Panc1 (cell line): Measurements from ENCODE around the gene PLEKHG4B. TPM values are rescaled to one million over a fixed set of nuclear protein-coding genes. Genes with fewer than 3 reads are reported as not detected.

Experiments
- ATAC-seq: fragments of 200-7000 bp; cut with Tn5 transposase; 2 replicates; pipeline ENCODE4 v1.9.1; 2020; ENCODE audit warnings: mild to moderate bottlenecking, moderate library complexity
- BruUV-seq: library from RNA; stranded (reverse); fragments of 400-500 nt; replicated peaks from 2 replicates; lab custom pipeline; 2021; lab: Mats Ljungman, UMichigan
- CTCF ChIA-PET: fragments of 300-600 bp; sonication (Branson Sonifier 250); formaldehyde crosslinking; loops from one replicate; lab custom pipeline; 2022; ENCODE audit warnings: antibody characterized with exemption; lab: Charles Lee
- POLR2A ChIA-PET: fragments of 300-600 bp; sonication (Branson Sonifier 250); formaldehyde crosslinking; loops from one replicate; lab custom pipeline; 2022; ENCODE audit warnings: antibody characterized with exemption; lab: Charles Lee
- DNase-seq: peaks from one replicate; pipeline ENCODE4 v3.0.0-alpha.2; 2010; ENCODE audit warnings: low read depth, low spot score
- H3K27ac ChIP-seq: 2 replicates; pipeline ENCODE4 v1.5.1; 2011; ENCODE audit warnings: mild to moderate bottlenecking, low read length, inconsistent platforms
- H3K27me3 ChIP-seq: fragments of 200-500 bp; sonication (Bioruptor generic); 2 replicates; pipeline ENCODE4 v1.6.0; 2014; ENCODE audit warnings: low read length, inconsistent platforms; ENCODE audit not compliant: control insufficient read depth, insufficient read depth
- H3K36me3 ChIP-seq: fragments of 200-500 bp; sonication (Bioruptor generic); 2 replicates; pipeline ENCODE4 v1.5.1; 2014; ENCODE audit warnings: inconsistent platforms, mild to moderate bottlenecking, low read length, moderate library complexity; ENCODE audit not compliant: control insufficient read depth, insufficient read depth
- H3K4me1 ChIP-seq: 2 replicates; pipeline ENCODE4 v1.5.1; 2011; ENCODE audit warnings: inconsistent platforms, mild to moderate bottlenecking, low read length, moderate library complexity; ENCODE audit not compliant: control insufficient read depth, insufficient read depth
- H3K4me3 ChIP-seq, 2 experiments: 2 replicates each; pipeline ENCODE4 v1.5.1; 2011 to 2012; ENCODE audit warnings: low read depth in 2 of 2, low read length in 2 of 2, mild to moderate bottlenecking in 2 of 2, inconsistent platforms in 1 of 2, moderate library complexity in 1 of 2
- H3K9me3 ChIP-seq: fragments of 200-500 bp; sonication (Bioruptor generic); 2 replicates; pipeline ENCODE4 v1.5.1; 2014; ENCODE audit warnings: low read depth, mild to moderate bottlenecking, inconsistent platforms, low read length, moderate library complexity; ENCODE audit not compliant: control insufficient read depth, insufficient read depth
- POLR2AphosphoS5 ChIP-seq: IDR thresholded peaks from 2 replicates; pipeline ENCODE4 v1.6.1; 2012; ENCODE audit warnings: mild to moderate bottlenecking, low read depth, low read length, moderate library complexity
- SIN3A ChIP-seq: IDR thresholded peaks from 2 replicates; pipeline ENCODE4 v1.6.1; 2012; ENCODE audit warnings: low read depth, mild to moderate bottlenecking, low read length, moderate library complexity, borderline replicate concordance; ENCODE audit not compliant: insufficient read depth
- TCF7L2 ChIP-seq: IDR thresholded peaks from 2 replicates; pipeline ENCODE4 v1.6.1; 2011; ENCODE audit warnings: mild to moderate bottlenecking, low read depth, low read length, inconsistent platforms
- in situ Hi-C: cut with HindIII; loops from 2 replicates; pipeline ENCODE4 v1.10.0; 2016; ENCODE audit warnings: low sequenced_read_pairs, low pct_unique_long_range_greater_than_20kb
- intact Hi-C: fragments of 100-400 bp; cut with micrococcal nuclease; formaldehyde crosslinking; loops from one replicate; pipeline ENCODE4 v1.10.0; 2022; ENCODE audit not compliant: unreplicated experiment
- total RNA-seq: library from RNA; stranded (reverse); gene quantifications from one replicate; pipeline ENCODE4 v1.2.1, GENCODE V29; 2021; ENCODE audit not compliant: unreplicated experiment
- TF ChIP-seq, protein P1 (sequence below), 2 experiments: IDR thresholded peaks; 2 replicates each; pipeline ENCODE4 v1.6.1; 2011 to 2012; ENCODE audit warnings: low read depth in 2 of 2, control low read depth in 1 of 2, low read length in 1 of 2, mild to moderate bottlenecking in 1 of 2, moderate library complexity in 1 of 2; ENCODE audit not compliant: insufficient read depth in 1 of 2
- TF ChIP-seq, protein P2 (sequence below): fragments of 450-650 bp; IDR thresholded peaks from 2 replicates; pipeline ENCODE4 v1.5.1; 2017; ENCODE audit warnings: mild to moderate bottlenecking

Gene PLEKHG4B
- total RNA-seq, 1 experiment from 2014 or later = 8.9 TPM

DNA sequence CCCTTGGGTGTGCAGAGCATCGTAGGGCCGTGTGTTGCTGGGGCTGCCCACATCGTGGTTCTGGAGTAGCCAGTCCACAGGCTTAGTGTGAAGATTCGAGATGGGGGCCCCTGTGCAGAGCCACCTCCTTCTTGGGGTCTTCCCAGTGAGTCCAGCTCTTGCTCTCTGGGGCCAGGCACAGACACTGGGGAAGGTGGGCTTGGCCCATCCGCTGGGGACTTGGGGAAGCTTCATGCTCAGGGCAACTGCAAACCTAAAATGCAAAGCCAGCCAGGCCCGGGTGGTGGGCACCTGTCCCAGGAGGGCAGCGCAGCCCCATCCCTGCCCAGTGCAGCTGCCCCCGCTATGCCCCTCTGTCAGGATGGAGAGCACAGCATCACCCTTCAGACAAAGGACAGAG lies 53.0 kb downstream of the PLEKHG4B start:
- no peak for TF ChIP-seq SIN3A
- TF ChIP-seq TCF7L2 = no peak
- TF ChIP-seq POLR2AphosphoS5 = no peak
- TF ChIP-seq, protein P1, sequence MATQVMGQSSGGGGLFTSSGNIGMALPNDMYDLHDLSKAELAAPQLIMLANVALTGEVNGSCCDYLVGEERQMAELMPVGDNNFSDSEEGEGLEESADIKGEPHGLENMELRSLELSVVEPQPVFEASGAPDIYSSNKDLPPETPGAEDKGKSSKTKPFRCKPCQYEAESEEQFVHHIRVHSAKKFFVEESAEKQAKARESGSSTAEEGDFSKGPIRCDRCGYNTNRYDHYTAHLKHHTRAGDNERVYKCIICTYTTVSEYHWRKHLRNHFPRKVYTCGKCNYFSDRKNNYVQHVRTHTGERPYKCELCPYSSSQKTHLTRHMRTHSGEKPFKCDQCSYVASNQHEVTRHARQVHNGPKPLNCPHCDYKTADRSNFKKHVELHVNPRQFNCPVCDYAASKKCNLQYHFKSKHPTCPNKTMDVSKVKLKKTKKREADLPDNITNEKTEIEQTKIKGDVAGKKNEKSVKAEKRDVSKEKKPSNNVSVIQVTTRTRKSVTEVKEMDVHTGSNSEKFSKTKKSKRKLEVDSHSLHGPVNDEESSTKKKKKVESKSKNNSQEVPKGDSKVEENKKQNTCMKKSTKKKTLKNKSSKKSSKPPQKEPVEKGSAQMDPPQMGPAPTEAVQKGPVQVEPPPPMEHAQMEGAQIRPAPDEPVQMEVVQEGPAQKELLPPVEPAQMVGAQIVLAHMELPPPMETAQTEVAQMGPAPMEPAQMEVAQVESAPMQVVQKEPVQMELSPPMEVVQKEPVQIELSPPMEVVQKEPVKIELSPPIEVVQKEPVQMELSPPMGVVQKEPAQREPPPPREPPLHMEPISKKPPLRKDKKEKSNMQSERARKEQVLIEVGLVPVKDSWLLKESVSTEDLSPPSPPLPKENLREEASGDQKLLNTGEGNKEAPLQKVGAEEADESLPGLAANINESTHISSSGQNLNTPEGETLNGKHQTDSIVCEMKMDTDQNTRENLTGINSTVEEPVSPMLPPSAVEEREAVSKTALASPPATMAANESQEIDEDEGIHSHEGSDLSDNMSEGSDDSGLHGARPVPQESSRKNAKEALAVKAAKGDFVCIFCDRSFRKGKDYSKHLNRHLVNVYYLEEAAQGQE (IDR thresholded peaks at IDR 0.05; ENCODE audit: insufficient read depth in 1 of 2, low read depth in 2 of 2, low read length in 1 of 2) = no peak
- TF ChIP-seq, protein P2, sequence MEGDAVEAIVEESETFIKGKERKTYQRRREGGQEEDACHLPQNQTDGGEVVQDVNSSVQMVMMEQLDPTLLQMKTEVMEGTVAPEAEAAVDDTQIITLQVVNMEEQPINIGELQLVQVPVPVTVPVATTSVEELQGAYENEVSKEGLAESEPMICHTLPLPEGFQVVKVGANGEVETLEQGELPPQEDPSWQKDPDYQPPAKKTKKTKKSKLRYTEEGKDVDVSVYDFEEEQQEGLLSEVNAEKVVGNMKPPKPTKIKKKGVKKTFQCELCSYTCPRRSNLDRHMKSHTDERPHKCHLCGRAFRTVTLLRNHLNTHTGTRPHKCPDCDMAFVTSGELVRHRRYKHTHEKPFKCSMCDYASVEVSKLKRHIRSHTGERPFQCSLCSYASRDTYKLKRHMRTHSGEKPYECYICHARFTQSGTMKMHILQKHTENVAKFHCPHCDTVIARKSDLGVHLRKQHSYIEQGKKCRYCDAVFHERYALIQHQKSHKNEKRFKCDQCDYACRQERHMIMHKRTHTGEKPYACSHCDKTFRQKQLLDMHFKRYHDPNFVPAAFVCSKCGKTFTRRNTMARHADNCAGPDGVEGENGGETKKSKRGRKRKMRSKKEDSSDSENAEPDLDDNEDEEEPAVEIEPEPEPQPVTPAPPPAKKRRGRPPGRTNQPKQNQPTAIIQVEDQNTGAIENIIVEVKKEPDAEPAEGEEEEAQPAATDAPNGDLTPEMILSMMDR = no peak
- in situ Hi-C loops (no loop called here), intact Hi-C loops (no loop called here)
- BruUV-seq = no TSS peak
- DNase-seq (no peak), ATAC-seq (no peak)
- Histone ChIP-seq H3K4me3 (no peak overlapping the region), H3K36me3 (no peaks in the 10 kb centered on the region), H3K4me1 (no peaks in the 10 kb centered on the region; the same call in none of the 2 replicates), H3K27me3 (no peaks in the 10 kb centered on the region), H3K9me3 (peaks cover 3% of the 10 kb centered on the region; the same call in 1 of the 2 replicates), H3K27ac (no peak overlapping the region)
- ChIA-PET POLR2A (no interaction called here), CTCF (no interaction called here)

DNA sequence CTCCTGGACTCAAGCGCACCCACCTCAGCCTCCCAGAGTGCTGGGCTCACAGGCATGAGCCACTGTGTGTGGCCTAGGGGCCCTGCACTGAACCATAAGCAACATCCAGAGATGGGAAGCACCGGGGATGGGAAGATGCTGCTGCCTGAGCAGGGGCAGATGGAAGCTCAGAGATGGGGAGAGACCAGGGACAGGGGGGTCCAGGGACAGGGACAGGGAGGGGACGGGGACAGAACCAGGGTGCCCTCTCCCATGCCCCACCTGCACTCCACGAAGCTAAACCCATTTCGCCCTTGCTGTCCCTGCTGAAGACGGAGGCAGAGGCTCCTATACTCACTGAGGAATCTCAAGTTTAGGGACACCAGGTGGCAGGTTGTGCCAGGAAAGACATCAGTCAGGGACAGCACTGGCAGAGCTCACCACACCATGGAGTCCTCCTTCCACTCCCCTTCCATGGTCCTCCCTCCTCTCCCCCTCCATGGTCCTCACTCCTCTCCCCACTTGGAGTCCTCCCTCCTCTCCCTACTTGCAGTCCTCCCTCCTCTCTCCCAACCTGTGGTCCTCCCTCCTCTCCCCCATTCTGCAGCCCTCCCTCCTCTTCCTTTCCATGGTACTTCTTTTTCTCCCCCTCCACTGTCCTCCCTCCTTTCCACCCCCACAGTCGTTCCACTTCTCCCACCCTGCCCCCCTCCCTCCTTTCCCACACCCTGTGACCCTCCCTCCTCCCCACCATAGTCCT lies 53.8 kb downstream of the PLEKHG4B start:
- H3K9me3 ChIP-seq = peaks cover 3% of the 10 kb centered on the region; the same call in 1 of the 2 replicates

More for the DNA sequence above, 53.8 kb downstream of the PLEKHG4B start:
- no peak for TF ChIP-seq SIN3A
- no peak for TF ChIP-seq TCF7L2
- TF ChIP-seq, protein P1 (IDR thresholded peaks at IDR 0.05; ENCODE audit: insufficient read depth in 1 of 2, low read depth in 2 of 2, low read length in 1 of 2) = no peak
- DNase-seq = no peak
- CTCF ChIA-PET = no interaction called here
- intact Hi-C loops (no loop called here), in situ Hi-C loops (no loop called here)
- H3K4me1 ChIP-seq = no peaks in the 10 kb centered on the region; the same call in none of the 2 replicates
- BruUV-seq = no TSS peak
- POLR2A ChIA-PET = no interaction called here
- H3K27ac ChIP-seq = no peak overlapping the region
- H3K36me3 ChIP-seq = no peaks in the 10 kb centered on the region
- no peak overlapping the region for H3K4me3 ChIP-seq
- H3K27me3 ChIP-seq = no peaks in the 10 kb centered on the region
- no peak for ATAC-seq
